ENCODE measurements around the gene FBXW4. TPM values are rescaled to one million over a fixed set of nuclear protein-coding genes. Genes with fewer than 3 reads are reported as not detected.

FBXW4 gene
- total and polyA plus RNA-seq, 2 of the 8 experiments (the other 6 are each of a cell fraction or from before 2014, with no cell fraction given) = 29.0 to 32.8 TPM

- Histone ChIP-seq H3K4ac (replicated peaks; ENCODE audit: insufficient read length, low read depth, low read length) (no peak overlapping the region), H2BK5ac (ENCODE audit: low read depth, low read length) (no peak overlapping the region), H3K23me2 (ENCODE audit: low read depth, low read length) (no peaks in the 10 kb centered on the region), H3K56ac (replicated peaks; ENCODE audit: insufficient read length, low read depth, low read length) (no peak overlapping the region), H2BK20ac (ENCODE audit: low read length) (no peak overlapping the region), H3K9ac (replicated peaks in 1 of 4; ENCODE audit: extremely low read depth in 1 of 4, low read depth in 3 of 4, low read length in 3 of 4) (no peak overlapping the region), H4K91ac (replicated peaks; ENCODE audit: insufficient read length, low read length) (no peak overlapping the region), H3K79me1 (ENCODE audit: low read depth, low read length) (no peaks in the 10 kb centered on the region; the same call in 1 of the 2 replicates), H3K4me3 (ENCODE audit: extremely low read depth in 1 of 4, insufficient read depth in 2 of 4, low read depth in 3 of 4, low read length in 4 of 4) (no peak overlapping the region), H3K79me2 (ENCODE audit: control insufficient read depth in 1 of 2, insufficient read depth in 2 of 2, low read length in 2 of 2) (no peaks in the 10 kb centered on the region), H3K9me3 (ENCODE audit: insufficient read depth in 2 of 2, low read depth in 1 of 2, low read length in 1 of 2) (no peaks in the 10 kb centered on the region), H4K8ac (ENCODE audit: extremely low read depth, insufficient read depth, low read length) (no peak overlapping the region), H3K18ac (ENCODE audit: extremely low read depth, low read length) (no peak overlapping the region), H3K4me2 (ENCODE audit: insufficient read depth in 1 of 2, low read depth in 2 of 2, low read length in 2 of 2) (no peak overlapping the region), H3K4me1 (replicated peaks in 1 of 4; ENCODE audit: control insufficient read depth in 3 of 4, insufficient read depth in 4 of 4, low read length in 3 of 4) (peaks cover 8 to 26% (median 16%) of the 10 kb centered on the region in 4 experiments), H3K27ac (ENCODE audit: low read depth, low read length) (no peak overlapping the region), H2BK120ac (replicated peaks; ENCODE audit: low read depth, low read length) (no peak overlapping the region), H2AFZ (ENCODE audit: low read length) (no peak overlapping the region), H3K27me3 (replicated peaks in 1 of 4; ENCODE audit: control insufficient read depth in 3 of 4, extremely low read depth in 1 of 4, insufficient read depth in 3 of 4, low read length in 3 of 4) (no peaks in the 10 kb centered on the region), H4K5ac (ENCODE audit: insufficient read length, low read depth, low read length) (no peak overlapping the region), H3K14ac (ENCODE audit: insufficient read length) (no peak overlapping the region), H3K23ac (ENCODE audit: insufficient read length) (no peak overlapping the region), H3K36me3 (ENCODE audit: control insufficient read depth in 2 of 4, insufficient read depth in 4 of 4, low read length in 3 of 4) (peaks cover 0 to 13% (median 3%) of the 10 kb centered on the region in 4 experiments; a peak in 5 of 8 replicates), H2BK12ac (ENCODE audit: low read depth, low read length) (no peak overlapping the region), H4K20me1 (replicated peaks in 1 of 2; ENCODE audit: control insufficient read depth in 1 of 2, insufficient read depth in 2 of 2, low read length in 2 of 2) (no peaks in the 10 kb centered on the region), H2AK5ac (ENCODE audit: low read depth, low read length) (no peak overlapping the region), H2BK15ac (ENCODE audit: low read length) (no peak overlapping the region)
- no peak for FAIRE-seq
- ChIA-PET CTCF (ENCODE audit: partially characterized antibody) (interaction anchor here (1.1 to 10.9 kb wide), 3 partner anchors 7 to 170 kb away, joined by 4 to 131 read pairs (median 21); no protein-coding TSS in a partner anchor), POLR2A (ENCODE audit: partially characterized antibody) (interaction anchor here (0.8 to 1.9 kb wide), 3 partner anchors 17 to 50 kb away, joined by 3 to 5 read pairs (median 3); no protein-coding TSS in a partner anchor)
- no peak for TF ChIP-seq NANOG (IDR thresholded peaks at IDR 0.05; ENCODE audit: insufficient read depth, low read depth, low read length, poor library complexity, severe bottlenecking)
- no peak for TF ChIP-seq ATF2 (IDR thresholded peaks at IDR 0.05; ENCODE audit: low read length)
- TF ChIP-seq KDM4A (IDR thresholded peaks at IDR 0.05; ENCODE audit: low read depth, low read length, severe bottlenecking) = no peak
- no peak for TF ChIP-seq TBP (IDR thresholded peaks at IDR 0.05; ENCODE audit: low read depth, low read length)
- TF ChIP-seq JUN (IDR thresholded peaks at IDR 0.05; ENCODE audit: low read depth, low read length) = no peak
- TF ChIP-seq PHF8 (conservative IDR thresholded peaks at IDR 0.05; ENCODE audit: low read depth, low read length) = no peak
- 88% methylated on average over 16 of the region's 16 CpGs; no CpG with 5 or more reads in 1 of the 2 experiments for WGBS, 2 experiments (ENCODE audit: extremely low coverage in 1 of 2, insufficient coverage in 1 of 2, insufficient read length in 1 of 2, insufficient replicate concordance in 2 of 2, low coverage in 1 of 2, low lambda C conversion rate in 2 of 2, missing lambda C conversion rate in 1 of 2)
- no peak for DNase-seq (ENCODE audit: low read depth in 1 of 2, low spot score in 2 of 2)
Observed at GRCh38 chr10:101611096-101611905, 83.7 kb downstream of the FBXW4 start.

Data from H1 (cell line).